ENCODE results near the gene CDC34.

CDC34 gene

GRCh38 chr19:513368-514165 lies 18.0 kb upstream of the CDC34 start:
- Histone ChIP-seq H3K9ac (ENCODE audit: low read depth, low read length) (no peak overlapping the region), H3K4me2 (ENCODE audit: low read length) (no peak overlapping the region), H3K27me3 (ENCODE audit: control insufficient read depth, insufficient read depth, low read length) (no peaks in the 10 kb centered on the region), H3K4me1 (ENCODE audit: control insufficient read depth, insufficient read depth, low read length) (peaks cover 8% of the 10 kb centered on the region), H3K9me3 (replicated peaks; ENCODE audit: low read length) (no peaks in the 10 kb centered on the region), H3K4me3 (ENCODE audit: low read length) (no peak overlapping the region), H3K36me3 (ENCODE audit: insufficient read depth, low read length) (peaks cover 8% of the 10 kb centered on the region)

- Histone ChIP-seq H3K27me3 (ENCODE audit: control insufficient read depth, insufficient read depth, low read length) (no peaks in the 10 kb centered on the region), H3K4me2 (ENCODE audit: low read length) (no peak overlapping the region), H3K4me1 (ENCODE audit: control insufficient read depth, insufficient read depth, low read length) (peaks cover 7% of the 10 kb centered on the region), H3K36me3 (ENCODE audit: insufficient read depth, low read length) (peaks cover 8% of the 10 kb centered on the region), H3K9me3 (replicated peaks; ENCODE audit: low read length) (no peaks in the 10 kb centered on the region), H3K4me3 (ENCODE audit: low read length) (no peak overlapping the region), H3K9ac (ENCODE audit: low read depth, low read length) (no peak overlapping the region)
These were observed 17.3 kb upstream of the CDC34 start for GRCh38 chr19:514166-514663.

GRCh38 chr19:517721-518597 lies 13.6 kb upstream of the CDC34 start:
- Histone ChIP-seq H3K9me3 (replicated peaks; ENCODE audit: low read length) (no peaks in the 10 kb centered on the region), H3K9ac (ENCODE audit: low read depth, low read length) (no peak overlapping the region), H3K36me3 (ENCODE audit: insufficient read depth, low read length) (peaks cover 13% of the 10 kb centered on the region), H3K4me2 (ENCODE audit: low read length) (no peak overlapping the region), H3K4me3 (ENCODE audit: low read length) (no peak overlapping the region), H3K27me3 (ENCODE audit: control insufficient read depth, insufficient read depth, low read length) (no peaks in the 10 kb centered on the region), H3K4me1 (ENCODE audit: control insufficient read depth, insufficient read depth, low read length) (no peaks in the 10 kb centered on the region)

GRCh38 chr19:518598-519231 lies 12.8 kb upstream of the CDC34 start:
- Histone ChIP-seq H3K9ac (ENCODE audit: low read depth, low read length) (no peak overlapping the region), H3K36me3 (ENCODE audit: insufficient read depth, low read length) (peaks cover 8% of the 10 kb centered on the region), H3K4me3 (ENCODE audit: low read length) (no peak overlapping the region), H3K27me3 (ENCODE audit: control insufficient read depth, insufficient read depth, low read length) (no peaks in the 10 kb centered on the region), H3K4me1 (ENCODE audit: control insufficient read depth, insufficient read depth, low read length) (no peaks in the 10 kb centered on the region), H3K4me2 (ENCODE audit: low read length) (no peak overlapping the region), H3K9me3 (replicated peaks; ENCODE audit: low read length) (no peaks in the 10 kb centered on the region)

DNA sequence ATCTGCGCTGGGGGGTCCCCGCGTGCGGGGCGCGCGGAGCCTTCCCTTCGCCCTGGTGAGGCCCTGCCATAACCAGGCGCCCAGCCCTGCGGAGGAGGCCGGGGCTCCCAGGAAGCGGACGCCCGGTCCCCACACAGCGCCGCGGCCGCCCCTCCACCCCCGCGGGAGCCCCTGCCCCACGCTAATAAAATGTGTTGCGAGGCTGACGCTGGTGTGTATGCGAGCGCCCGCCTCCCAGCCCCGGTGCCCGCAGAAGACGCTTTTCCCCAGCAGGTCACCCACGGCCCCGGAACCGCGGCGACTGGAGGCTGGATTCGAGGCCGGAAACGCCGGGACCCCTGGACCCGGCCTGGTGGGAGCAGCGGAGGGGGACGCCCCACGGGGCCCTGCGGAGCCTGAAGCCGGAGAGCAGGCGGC lies 12.1 kb upstream of the CDC34 start:
- Histone ChIP-seq H3K9ac (ENCODE audit: low read depth, low read length) (no peak overlapping the region), H3K36me3 (ENCODE audit: insufficient read depth, low read length) (peaks cover 5% of the 10 kb centered on the region), H3K27me3 (ENCODE audit: control insufficient read depth, insufficient read depth, low read length) (no peaks in the 10 kb centered on the region), H3K4me3 (ENCODE audit: low read length) (no peak overlapping the region), H3K9me3 (replicated peaks; ENCODE audit: low read length) (no peaks in the 10 kb centered on the region), H3K4me2 (ENCODE audit: low read length) (no peak overlapping the region), H3K4me1 (ENCODE audit: control insufficient read depth, insufficient read depth, low read length) (no peaks in the 10 kb centered on the region)

DNA sequence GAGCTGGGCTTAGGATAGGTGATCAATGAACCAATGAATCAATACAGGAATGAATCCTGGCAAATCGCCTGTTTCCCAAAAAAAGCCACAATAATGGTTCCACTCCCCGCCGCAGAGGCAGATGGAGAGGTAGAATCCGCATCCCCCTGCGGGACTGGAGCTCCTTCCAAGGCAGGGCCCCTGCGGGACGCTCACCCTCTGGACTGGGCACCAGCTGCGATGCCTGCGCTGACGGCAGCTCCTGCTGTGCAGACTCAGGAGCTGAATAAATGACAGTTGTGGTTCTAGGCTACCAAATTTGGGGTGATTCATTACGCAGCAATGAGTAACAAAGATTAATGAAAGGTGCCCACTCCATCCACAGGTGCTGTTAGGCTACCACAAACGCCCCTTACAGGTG lies 8.8 kb upstream of the CDC34 start:
- Histone ChIP-seq H3K4me1 (ENCODE audit: control insufficient read depth, insufficient read depth, low read length) (no peaks in the 10 kb centered on the region), H3K9me3 (replicated peaks; ENCODE audit: low read length) (no peaks in the 10 kb centered on the region), H3K9ac (ENCODE audit: low read depth, low read length) (no peak overlapping the region), H3K4me2 (ENCODE audit: low read length) (no peak overlapping the region), H3K4me3 (ENCODE audit: low read length) (no peak overlapping the region), H3K27me3 (ENCODE audit: control insufficient read depth, insufficient read depth, low read length) (peaks cover 2% of the 10 kb centered on the region), H3K36me3 (ENCODE audit: insufficient read depth, low read length) (peaks cover 5% of the 10 kb centered on the region)

DNA sequence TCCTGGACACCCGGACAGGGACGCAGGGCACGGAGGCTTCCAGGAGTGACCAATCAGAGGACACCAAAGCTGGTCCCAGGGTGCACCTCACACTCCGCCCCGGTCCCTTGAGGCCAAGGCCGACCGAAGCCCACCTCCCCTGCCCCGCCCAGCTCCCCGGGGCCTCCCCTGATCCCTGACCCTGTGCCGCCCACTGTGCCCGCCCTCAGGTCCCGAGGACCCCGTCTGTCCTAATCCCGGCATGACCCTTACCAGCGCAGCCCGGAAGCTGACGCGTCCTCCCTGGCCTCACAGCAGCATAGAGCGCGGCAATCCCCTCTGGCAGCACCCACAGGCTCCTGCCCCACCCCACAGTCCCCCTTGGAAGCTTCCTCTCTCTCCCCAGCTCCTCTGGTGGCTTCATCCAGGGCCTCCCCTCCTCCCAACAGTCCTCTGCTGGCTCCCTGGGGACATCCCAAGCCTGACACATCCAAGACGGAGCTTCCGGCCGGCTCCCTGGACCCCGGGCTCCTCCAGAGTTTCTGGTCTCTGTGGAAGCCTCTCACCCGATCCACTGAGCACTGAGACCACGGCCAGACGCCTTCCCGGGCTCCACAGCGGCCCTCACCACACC lies 7.4 kb upstream of the CDC34 start:
- H3K27me3 ChIP-seq (ENCODE audit: control insufficient read depth, insufficient read depth, low read length) = peaks cover 2% of the 10 kb centered on the region
- peaks cover 5% of the 10 kb centered on the region for H3K36me3 ChIP-seq (ENCODE audit: insufficient read depth, low read length)
- H3K9ac ChIP-seq (ENCODE audit: low read depth, low read length) = no peak overlapping the region
- no peak overlapping the region for H3K4me2 ChIP-seq (ENCODE audit: low read length)
- H3K9me3 ChIP-seq (replicated peaks; ENCODE audit: low read length) = no peaks in the 10 kb centered on the region
- no peak overlapping the region for H3K4me3 ChIP-seq (ENCODE audit: low read length)
- no peaks in the 10 kb centered on the region for H3K4me1 ChIP-seq (ENCODE audit: control insufficient read depth, insufficient read depth, low read length)

DNA sequence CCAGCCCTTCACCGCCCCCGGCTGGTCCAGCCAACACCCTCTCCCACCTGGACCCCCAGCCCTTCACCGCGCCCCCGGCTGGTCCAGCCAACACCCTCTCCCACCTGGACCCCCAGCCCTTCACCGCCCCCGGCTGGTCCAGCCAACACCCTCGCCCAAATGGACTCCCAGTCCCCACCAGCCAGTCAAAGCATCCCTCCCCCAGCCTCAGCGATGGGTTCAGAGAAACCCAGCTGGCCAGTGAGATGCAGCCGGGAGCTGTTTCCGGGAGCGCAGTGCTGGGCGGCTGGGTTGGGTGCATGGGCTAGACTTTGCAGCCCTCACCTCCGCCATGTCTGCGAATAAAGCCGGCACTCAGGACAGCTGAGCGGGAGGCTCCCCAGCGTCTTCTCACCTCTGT lies 6.5 kb upstream of the CDC34 start:
- Histone ChIP-seq H3K27me3 (ENCODE audit: control insufficient read depth, insufficient read depth, low read length) (peaks cover 2% of the 10 kb centered on the region), H3K9me3 (replicated peaks; ENCODE audit: low read length) (no peaks in the 10 kb centered on the region), H3K4me2 (ENCODE audit: low read length) (no peak overlapping the region), H3K4me3 (ENCODE audit: low read length) (no peak overlapping the region), H3K4me1 (ENCODE audit: control insufficient read depth, insufficient read depth, low read length) (no peaks in the 10 kb centered on the region), H3K9ac (ENCODE audit: low read depth, low read length) (no peak overlapping the region), H3K36me3 (ENCODE audit: insufficient read depth, low read length) (peaks cover under 1% of the 10 kb centered on the region)

GRCh38 chr19:525857-526419 lies 5.6 kb upstream of the CDC34 start:
- Histone ChIP-seq H3K9me3 (replicated peaks; ENCODE audit: low read length) (no peaks in the 10 kb centered on the region), H3K36me3 (ENCODE audit: insufficient read depth, low read length) (no peaks in the 10 kb centered on the region), H3K27me3 (ENCODE audit: control insufficient read depth, insufficient read depth, low read length) (peaks cover 2% of the 10 kb centered on the region), H3K9ac (ENCODE audit: low read depth, low read length) (no peak overlapping the region), H3K4me1 (ENCODE audit: control insufficient read depth, insufficient read depth, low read length) (no peaks in the 10 kb centered on the region), H3K4me3 (ENCODE audit: low read length) (no peak overlapping the region), H3K4me2 (ENCODE audit: low read length) (no peak overlapping the region)

DNA sequence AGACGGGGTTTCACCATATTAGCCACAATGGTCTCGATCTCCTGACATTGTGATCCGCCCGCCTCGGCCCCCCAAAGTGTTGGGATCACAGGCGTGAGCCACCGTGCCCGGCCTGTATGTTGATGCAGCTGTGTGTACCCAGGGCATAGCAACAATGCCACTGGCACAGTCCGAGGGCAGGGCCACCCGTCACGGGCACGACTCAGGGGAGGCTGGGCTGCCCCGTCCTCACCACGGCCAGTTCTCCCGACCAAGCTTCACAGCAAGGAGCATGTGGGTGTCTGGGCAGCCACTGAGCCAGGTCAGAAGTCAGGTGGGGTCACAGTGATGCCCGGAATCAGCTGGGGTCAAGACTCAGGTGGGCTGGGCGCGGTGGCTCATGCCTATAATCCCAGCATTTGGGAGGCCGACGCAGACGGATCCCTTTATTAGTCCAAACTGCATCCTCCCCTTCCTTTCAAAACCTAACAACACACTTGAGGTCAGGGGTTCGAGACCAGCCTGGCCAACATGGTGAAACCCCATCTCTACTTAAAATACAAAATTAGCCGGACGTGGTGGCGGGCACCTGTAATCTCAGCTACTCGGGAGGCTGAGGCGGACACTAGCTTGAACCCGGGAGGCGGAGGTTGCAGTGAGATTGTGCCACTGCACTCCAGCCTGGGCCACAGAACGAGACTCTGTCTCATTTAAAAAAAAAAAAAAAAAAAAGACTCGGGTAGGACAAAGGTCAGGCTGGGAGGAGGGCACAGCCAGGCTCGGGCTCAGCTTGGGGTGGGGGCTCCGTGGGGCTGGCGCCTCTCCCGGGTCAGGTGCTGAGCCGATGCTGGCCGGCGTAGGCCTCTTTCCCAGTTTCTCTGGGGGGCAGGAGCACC lies 1.2 kb upstream of the CDC34 start:
- Histone ChIP-seq H3K4me3 (ENCODE audit: low read length) (peak overlapping the region; percentile 99), H3K9me3 (replicated peaks; ENCODE audit: low read length) (no peaks in the 10 kb centered on the region), H3K4me2 (ENCODE audit: low read length) (peak overlapping the region; percentile 88), H3K36me3 (ENCODE audit: insufficient read depth, low read length) (no peaks in the 10 kb centered on the region), H3K27me3 (ENCODE audit: control insufficient read depth, insufficient read depth, low read length) (peaks cover 2% of the 10 kb centered on the region), H3K9ac (ENCODE audit: low read depth, low read length) (peak overlapping the region; percentile 97), H3K4me1 (ENCODE audit: control insufficient read depth, insufficient read depth, low read length) (peaks cover 25% of the 10 kb centered on the region)
